PC-9 (cell line): ENCODE results near the gene ANO4. TPM values are rescaled to one million over a fixed set of nuclear protein-coding genes. Genes with fewer than 3 reads are reported as not detected.

Experiments
- BruUV-seq: library from RNA; stranded (reverse); fragments of 400-500 nt; replicated peaks from 2 replicates; lab custom pipeline; 2021; lab: Mats Ljungman, UMichigan
- CTCF ChIA-PET: fragments of 300-600 bp; sonication (Branson Sonifier 250); formaldehyde crosslinking; loops from one replicate; lab custom pipeline; 2022; ENCODE audit warnings: antibody characterized with exemption; lab: Charles Lee
- POLR2A ChIA-PET: fragments of 300-600 bp; sonication (Branson Sonifier 250); formaldehyde crosslinking; loops from one replicate; lab custom pipeline; 2022; ENCODE audit warnings: antibody characterized with exemption; ENCODE audit not compliant: unreplicated experiment; lab: Charles Lee
- DNase-seq, 2 experiments: peaks; one replicate each; pipeline versions ENCODE4 v3.0.0 to v3.0.0-alpha.2; 2015 to 2022; ENCODE audit warnings: mixed read lengths in 1 of 2
- H2AFZ ChIP-seq: fragments of 200-600 bp; sonication (generic); 2 replicates; pipeline ENCODE4 v1.8.1; 2017; ENCODE audit warnings: antibody characterized with exemption
- H3F3A ChIP-seq: fragments of 200-600 bp; sonication (generic); 2 replicates; pipeline ENCODE4 v1.8.1; 2017; ENCODE audit warnings: antibody characterized with exemption, mild to moderate bottlenecking, low read depth; ENCODE audit not compliant: insufficient read depth
- H3K27ac ChIP-seq: fragments of 200-600 bp; sonication (generic); 2 replicates; pipeline ENCODE4 v1.6.1; 2016; ENCODE audit warnings: mixed run types
- H3K27me3 ChIP-seq: fragments of 200-600 bp; sonication (generic); 2 replicates; pipeline ENCODE4 v1.6.1; 2016; ENCODE audit warnings: low read depth, mixed run types; ENCODE audit not compliant: insufficient read depth
- H3K36me3 ChIP-seq: fragments of 200-600 bp; sonication (generic); 2 replicates; pipeline ENCODE4 v1.6.1; 2016; ENCODE audit warnings: low read depth, mixed run types
- H3K4me1 ChIP-seq: fragments of 200-600 bp; sonication (generic); replicated peaks from 2 replicates; pipeline ENCODE4 v1.6.1; 2016; ENCODE audit warnings: mixed run types; ENCODE audit not compliant: insufficient read depth
- H3K4me2 ChIP-seq: fragments of 200-600 bp; sonication (generic); 2 replicates; pipeline ENCODE4 v1.6.1; 2017; ENCODE audit warnings: mixed run types
- H3K4me3 ChIP-seq: fragments of 200-600 bp; sonication (generic); 2 replicates; pipeline ENCODE4 v1.6.1; 2016; ENCODE audit warnings: mixed run types
- H3K79me2 ChIP-seq: fragments of 200-600 bp; sonication (generic); 2 replicates; pipeline ENCODE4 v1.6.1; 2017; ENCODE audit warnings: low read depth, mixed run types
- H3K9me2 ChIP-seq: fragments of 200-600 bp; sonication (generic); 2 replicates; pipeline ENCODE4 v1.8.1; 2017; ENCODE audit warnings: mild to moderate bottlenecking; ENCODE audit not compliant: insufficient read depth
- H3K9me3 ChIP-seq: fragments of 200-600 bp; sonication (generic); 2 replicates; pipeline ENCODE4 v1.8.1; 2016; ENCODE audit warnings: low read depth; ENCODE audit not compliant: insufficient read depth
- H4K20me1 ChIP-seq: fragments of 200-600 bp; sonication (generic); 2 replicates; pipeline ENCODE4 v1.8.1; 2017; ENCODE audit not compliant: insufficient read depth
- EZH2 ChIP-seq: fragments of 200-600 bp; sonication (generic); IDR thresholded peaks from 2 replicates; pipeline ENCODE4 v1.8.0; 2017; ENCODE audit warnings: antibody characterized with exemption, low read depth
- intact Hi-C: fragments of 100-400 bp; cut with micrococcal nuclease; formaldehyde crosslinking; loops from one replicate; pipeline ENCODE4 v1.10.0; 2022; ENCODE audit not compliant: unreplicated experiment
- total RNA-seq: library from RNA; stranded (reverse); gene quantifications from 2 replicates; pipeline ENCODE4 v1.2.3, GENCODE V29; 2021
- TF ChIP-seq, protein P1 (sequence below): fragments of 200-600 bp; sonication (generic); conservative IDR thresholded peaks from 2 replicates; pipeline ENCODE4 v1.6.1; 2017; ENCODE audit warnings: mixed run types, antibody characterized with exemption, mild to moderate bottlenecking, moderate library complexity

The ANO4 gene
- total RNA-seq, 1 experiment from 2014 or later = not detected

DNA sequence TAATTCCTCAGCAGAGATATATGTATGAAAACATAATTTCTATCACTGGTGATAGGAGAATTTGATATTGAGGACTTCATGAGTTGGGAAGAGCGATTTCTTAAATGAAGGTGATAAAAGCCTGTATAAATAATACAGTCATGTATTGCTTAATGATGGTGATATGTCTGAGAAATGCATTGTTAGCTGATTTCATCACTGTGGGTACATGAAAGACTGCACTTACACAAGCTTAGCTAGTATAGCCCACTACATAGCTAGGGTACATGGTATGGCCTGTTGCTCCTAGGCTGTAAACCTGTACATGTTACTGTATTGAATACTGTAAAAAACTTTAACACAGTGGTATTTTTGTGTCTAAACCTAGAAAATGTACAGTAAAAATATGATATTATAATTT lies 63.4 kb downstream of the ANO4 start:
- H3K9me3 ChIP-seq = no peaks in the 10 kb centered on the region
- no peak for DNase-seq
- H3K4me3 ChIP-seq = no peak overlapping the region
- H3F3A ChIP-seq = no peaks in the 10 kb centered on the region
- POLR2A ChIA-PET = no interaction called here
- no peak overlapping the region for H3K27ac ChIP-seq
- peaks cover 2% of the 10 kb centered on the region; the same call in 1 of the 2 replicates for H3K27me3 ChIP-seq
- no peaks in the 10 kb centered on the region for H3K36me3 ChIP-seq
- H3K4me1 ChIP-seq = no peaks in the 10 kb centered on the region
- no peaks in the 10 kb centered on the region for H4K20me1 ChIP-seq
- no TSS peak for BruUV-seq
- H3K9me2 ChIP-seq = no peaks in the 10 kb centered on the region
- no peak for TF ChIP-seq EZH2
- TF ChIP-seq, protein P1, sequence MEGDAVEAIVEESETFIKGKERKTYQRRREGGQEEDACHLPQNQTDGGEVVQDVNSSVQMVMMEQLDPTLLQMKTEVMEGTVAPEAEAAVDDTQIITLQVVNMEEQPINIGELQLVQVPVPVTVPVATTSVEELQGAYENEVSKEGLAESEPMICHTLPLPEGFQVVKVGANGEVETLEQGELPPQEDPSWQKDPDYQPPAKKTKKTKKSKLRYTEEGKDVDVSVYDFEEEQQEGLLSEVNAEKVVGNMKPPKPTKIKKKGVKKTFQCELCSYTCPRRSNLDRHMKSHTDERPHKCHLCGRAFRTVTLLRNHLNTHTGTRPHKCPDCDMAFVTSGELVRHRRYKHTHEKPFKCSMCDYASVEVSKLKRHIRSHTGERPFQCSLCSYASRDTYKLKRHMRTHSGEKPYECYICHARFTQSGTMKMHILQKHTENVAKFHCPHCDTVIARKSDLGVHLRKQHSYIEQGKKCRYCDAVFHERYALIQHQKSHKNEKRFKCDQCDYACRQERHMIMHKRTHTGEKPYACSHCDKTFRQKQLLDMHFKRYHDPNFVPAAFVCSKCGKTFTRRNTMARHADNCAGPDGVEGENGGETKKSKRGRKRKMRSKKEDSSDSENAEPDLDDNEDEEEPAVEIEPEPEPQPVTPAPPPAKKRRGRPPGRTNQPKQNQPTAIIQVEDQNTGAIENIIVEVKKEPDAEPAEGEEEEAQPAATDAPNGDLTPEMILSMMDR = no peak
- intact Hi-C loops = no loop called here
- CTCF ChIA-PET = no interaction called here
- H2AFZ ChIP-seq = no peak overlapping the region
- no peak overlapping the region for H3K4me2 ChIP-seq
- no peaks in the 10 kb centered on the region for H3K79me2 ChIP-seq

DNA sequence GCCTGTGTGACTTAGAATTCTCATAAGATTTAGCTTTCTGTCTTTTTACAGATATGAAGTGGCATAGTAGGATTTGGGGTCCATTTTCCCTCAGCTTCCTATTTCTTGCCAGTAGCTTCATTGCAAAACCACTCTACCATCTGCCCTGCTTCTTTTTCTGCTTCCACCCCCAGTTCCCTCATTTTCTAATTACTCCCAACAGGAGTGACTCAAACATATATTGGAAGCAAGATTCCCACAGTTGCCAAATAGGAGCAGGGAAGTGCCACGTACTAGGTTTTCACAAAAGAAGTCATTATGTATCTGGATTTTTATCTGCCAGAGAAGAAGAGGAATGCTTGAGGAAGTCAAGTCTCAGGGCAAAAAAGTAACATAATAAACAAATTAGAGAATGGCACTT lies 64.1 kb downstream of the ANO4 start:
- Histone ChIP-seq H3F3A (no peaks in the 10 kb centered on the region), H3K27me3 (peaks cover 2% of the 10 kb centered on the region; the same call in 1 of the 2 replicates), H3K27ac (no peak overlapping the region), H3K4me3 (no peak overlapping the region), H3K4me1 (no peaks in the 10 kb centered on the region), H3K4me2 (no peak overlapping the region), H2AFZ (no peak overlapping the region), H3K36me3 (no peaks in the 10 kb centered on the region), H3K79me2 (no peaks in the 10 kb centered on the region), H3K9me3 (no peaks in the 10 kb centered on the region), H4K20me1 (no peaks in the 10 kb centered on the region), H3K9me2 (no peaks in the 10 kb centered on the region)
- POLR2A ChIA-PET = interaction anchor here (0.7 kb wide), 1 partner anchor 479 kb away, joined by 5 read pairs; no protein-coding TSS in a partner anchor
- TF ChIP-seq, protein P1 = no peak
- no peak for TF ChIP-seq EZH2
- DNase-seq = no peak
- BruUV-seq = no TSS peak
- CTCF ChIA-PET = no interaction called here
- intact Hi-C loops = no loop called here

DNA sequence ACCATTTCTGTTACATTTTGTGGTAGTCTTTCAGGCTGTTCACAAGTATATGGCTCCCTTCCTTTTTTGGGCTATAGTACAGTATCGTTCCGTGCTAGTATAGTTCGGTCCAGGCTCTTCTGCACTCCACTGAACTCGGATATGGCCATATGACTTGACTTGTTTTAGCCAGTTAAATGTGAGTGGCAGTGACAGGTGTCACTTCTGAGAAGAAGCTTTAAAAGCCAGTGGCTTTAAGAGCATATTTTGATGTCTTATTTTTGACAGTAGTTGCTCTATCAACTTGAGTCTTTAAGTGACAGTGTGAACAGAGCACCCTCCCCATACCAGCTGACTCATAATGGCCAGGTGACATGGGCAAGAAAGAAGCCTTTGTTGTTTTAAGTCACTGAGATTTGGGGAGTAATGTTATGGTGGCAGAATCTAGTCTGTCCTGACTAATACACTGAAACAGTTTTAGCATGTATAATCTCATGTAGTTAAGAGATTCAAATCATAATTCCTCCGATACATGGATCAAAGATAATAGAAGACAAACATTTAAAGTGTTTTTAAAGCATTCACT lies 64.6 kb downstream of the ANO4 start:
- DNase-seq = no peak
- CTCF ChIA-PET = no interaction called here

More for the DNA sequence above, 64.6 kb downstream of the ANO4 start:
- Histone ChIP-seq H3K79me2 (no peaks in the 10 kb centered on the region), H2AFZ (no peak overlapping the region), H3K36me3 (no peaks in the 10 kb centered on the region), H4K20me1 (no peaks in the 10 kb centered on the region), H3K9me2 (no peaks in the 10 kb centered on the region), H3F3A (no peaks in the 10 kb centered on the region), H3K27ac (no peak overlapping the region), H3K27me3 (peaks cover 5% of the 10 kb centered on the region), H3K4me3 (no peak overlapping the region), H3K4me2 (no peak overlapping the region), H3K9me3 (no peaks in the 10 kb centered on the region), H3K4me1 (no peaks in the 10 kb centered on the region)
- no TSS peak for BruUV-seq
- TF ChIP-seq EZH2 = no peak
- TF ChIP-seq, protein P1 = no peak
- intact Hi-C loops = no loop called here
- POLR2A ChIA-PET = no interaction called here
